GM12878 (cell line): ENCODE measurements around the gene ITPRIP. TPM values are rescaled to one million over a fixed set of nuclear protein-coding genes. Genes with fewer than 3 reads are reported as not detected.

Experiments used
- ASH2L ChIP-seq: fragments of 300-600, 200-600 bp; sonication (generic); IDR thresholded peaks from 2 replicates; pipeline ENCODE4 v1.6.1; 2017; ENCODE audit warnings: low read depth, mild to moderate bottlenecking, borderline replicate concordance
- BACH1 ChIP-seq: fragments of 450-650 bp; IDR thresholded peaks from 2 replicates; pipeline ENCODE4 v1.6.1; 2017; ENCODE audit warnings: mild to moderate bottlenecking, borderline replicate concordance
- ETV6 ChIP-seq, 2 experiments: fragments of 450-650 bp in 1 of 2; IDR thresholded peaks in 1 of 2; conservative IDR thresholded peaks in 1 of 2; 2 replicates each; pipeline ENCODE4 v1.6.1; 2014; ENCODE audit warnings: antibody characterized with exemption in 1 of 2, borderline replicate concordance in 1 of 2, low read depth in 1 of 2, mild to moderate bottlenecking in 1 of 2, moderate library complexity in 1 of 2
- POU2F2 ChIP-seq: IDR thresholded peaks from 3 replicates; pipeline ENCODE4 v1.6.1; 2011; ENCODE audit warnings: low read depth, mild to moderate bottlenecking, low read length, borderline replicate concordance
- RAD51 ChIP-seq: fragments of 450-650 bp; IDR thresholded peaks from 2 replicates; pipeline ENCODE4 v1.6.1; 2016; ENCODE audit warnings: moderate library complexity, mild to moderate bottlenecking, inconsistent platforms
- RFX5 ChIP-seq: IDR thresholded peaks from 2 replicates; pipeline ENCODE4 v1.6.1; 2011; ENCODE audit warnings: low read depth, low read length, improper control_type of control experiment
- SMAD5 ChIP-seq: IDR thresholded peaks from 2 replicates; pipeline ENCODE4 v1.6.1; 2016; ENCODE audit warnings: antibody characterized with exemption, low read depth
- WRNIP1 ChIP-seq: IDR thresholded peaks from 2 replicates; pipeline ENCODE4 v1.6.1; 2011; ENCODE audit warnings: low read depth, low read length, improper control_type of control experiment, borderline replicate concordance
- polyA plus RNA-seq, 11 experiments: library from polyadenylated mRNA; depleted of rRNA in 4 of 11; unstranded in 6 of 11; stranded (reverse) in 5 of 11; fragments of >200 nt; fragmentation: Nextera tagmentation in 4 of 11; fragmentation: Illumina TruSeq in 1 of 11; extraction: Ambion mirVana in 4 of 11; extraction: Trizol in 1 of 11; gene quantifications; 1 replicate in 1 of 11; 2 replicates in 10 of 11; pipeline versions ENCODE4 v1.2.1 to v1.2.3, GENCODE V29; 2011 to 2016; ENCODE audit warnings: inconsistent platforms in 2 of 11, missing spikeins in 2 of 11, low read depth in 1 of 11
- total RNA-seq, 4 experiments: library from RNA; depleted of rRNA in 3 of 4; stranded (reverse); fragments of >200 nt in 3 of 4; fragmentation: Illumina TruSeq in 1 of 4; extraction: Trizol in 1 of 4; gene quantifications; 2 replicates each; pipeline versions ENCODE4 v1.2.1 to v1.2.3, GENCODE V29; 2013 to 2021
- TF ChIP-seq, protein P1 (sequence below): fragments of 450-650 bp; formaldehyde crosslinking; IDR thresholded peaks from 2 replicates; pipeline ENCODE4 v1.4.0; 2020; ENCODE audit warnings: mild to moderate bottlenecking, moderate library complexity
- TF ChIP-seq, protein P2 (sequence below): IDR thresholded peaks from 2 replicates; pipeline ENCODE4 v1.6.1; 2012; ENCODE audit warnings: low read depth, low read length, improper control_type of control experiment
- TF ChIP-seq, protein P3 (sequence below): IDR thresholded peaks from 2 replicates; pipeline ENCODE4 v1.6.1; 2012; ENCODE audit warnings: mild to moderate bottlenecking, low read depth, low read length

The ITPRIP gene
- total and polyA plus RNA-seq, 10 of the 15 experiments (the other 5 are each of a cell fraction or from before 2014, with no cell fraction given), result 0.82 to 10.4 (median 5.9) TPM

DNA sequence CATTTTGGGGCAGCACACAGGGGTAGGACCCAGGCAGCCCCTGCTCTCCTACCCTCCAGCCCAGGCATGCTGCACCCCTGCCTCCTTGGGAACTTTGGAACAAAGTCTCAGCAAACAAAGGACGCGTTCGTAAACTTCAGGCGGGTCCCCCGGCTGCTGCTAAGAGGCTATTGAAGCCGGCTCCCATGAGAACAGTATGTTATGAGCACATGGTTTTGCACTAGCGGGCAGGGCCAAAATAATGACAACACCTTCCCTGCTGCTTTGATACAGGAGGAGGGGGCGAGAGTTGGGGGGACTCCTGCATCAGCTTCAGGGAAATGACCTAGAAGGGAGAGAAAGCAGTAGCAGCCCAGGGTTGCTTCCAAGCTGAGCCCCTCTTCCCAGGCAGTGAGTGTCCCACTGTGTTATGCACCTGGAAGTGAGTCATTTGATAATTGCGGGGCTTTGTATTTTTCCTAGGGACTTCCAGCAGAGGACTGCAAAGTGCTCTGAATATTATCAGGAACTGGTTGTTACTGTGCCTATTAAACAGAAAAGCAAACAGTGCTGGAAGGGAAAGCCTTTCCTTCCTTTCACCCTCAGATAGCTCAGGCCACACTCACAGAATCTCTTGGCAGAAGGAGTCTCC lies 6.9 kb downstream of the ITPRIP start (continued):
- TF ChIP-seq, protein P1, sequence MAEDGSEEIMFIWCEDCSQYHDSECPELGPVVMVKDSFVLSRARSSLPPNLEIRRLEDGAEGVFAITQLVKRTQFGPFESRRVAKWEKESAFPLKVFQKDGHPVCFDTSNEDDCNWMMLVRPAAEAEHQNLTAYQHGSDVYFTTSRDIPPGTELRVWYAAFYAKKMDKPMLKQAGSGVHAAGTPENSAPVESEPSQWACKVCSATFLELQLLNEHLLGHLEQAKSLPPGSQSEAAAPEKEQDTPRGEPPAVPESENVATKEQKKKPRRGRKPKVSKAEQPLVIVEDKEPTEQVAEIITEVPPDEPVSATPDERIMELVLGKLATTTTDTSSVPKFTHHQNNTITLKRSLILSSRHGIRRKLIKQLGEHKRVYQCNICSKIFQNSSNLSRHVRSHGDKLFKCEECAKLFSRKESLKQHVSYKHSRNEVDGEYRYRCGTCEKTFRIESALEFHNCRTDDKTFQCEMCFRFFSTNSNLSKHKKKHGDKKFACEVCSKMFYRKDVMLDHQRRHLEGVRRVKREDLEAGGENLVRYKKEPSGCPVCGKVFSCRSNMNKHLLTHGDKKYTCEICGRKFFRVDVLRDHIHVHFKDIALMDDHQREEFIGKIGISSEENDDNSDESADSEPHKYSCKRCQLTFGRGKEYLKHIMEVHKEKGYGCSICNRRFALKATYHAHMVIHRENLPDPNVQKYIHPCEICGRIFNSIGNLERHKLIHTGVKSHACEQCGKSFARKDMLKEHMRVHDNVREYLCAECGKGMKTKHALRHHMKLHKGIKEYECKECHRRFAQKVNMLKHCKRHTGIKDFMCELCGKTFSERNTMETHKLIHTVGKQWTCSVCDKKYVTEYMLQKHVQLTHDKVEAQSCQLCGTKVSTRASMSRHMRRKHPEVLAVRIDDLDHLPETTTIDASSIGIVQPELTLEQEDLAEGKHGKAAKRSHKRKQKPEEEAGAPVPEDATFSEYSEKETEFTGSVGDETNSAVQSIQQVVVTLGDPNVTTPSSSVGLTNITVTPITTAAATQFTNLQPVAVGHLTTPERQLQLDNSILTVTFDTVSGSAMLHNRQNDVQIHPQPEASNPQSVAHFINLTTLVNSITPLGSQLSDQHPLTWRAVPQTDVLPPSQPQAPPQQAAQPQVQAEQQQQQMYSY, result no peak
- TF ChIP-seq RFX5 (no peak), SMAD5 (no peak), WRNIP1 (no peak), ASH2L (no peak), POU2F2 (no peak), ETV6 (conservative IDR thresholded peaks at IDR 0.05 in 1 of 2, IDR thresholded peaks at IDR 0.05 in 1 of 2; ENCODE audit: borderline replicate concordance in 1 of 2, low read depth in 1 of 2) (no peak), RAD51 (no peak), BACH1 (no peak)
- TF ChIP-seq, protein P2, sequence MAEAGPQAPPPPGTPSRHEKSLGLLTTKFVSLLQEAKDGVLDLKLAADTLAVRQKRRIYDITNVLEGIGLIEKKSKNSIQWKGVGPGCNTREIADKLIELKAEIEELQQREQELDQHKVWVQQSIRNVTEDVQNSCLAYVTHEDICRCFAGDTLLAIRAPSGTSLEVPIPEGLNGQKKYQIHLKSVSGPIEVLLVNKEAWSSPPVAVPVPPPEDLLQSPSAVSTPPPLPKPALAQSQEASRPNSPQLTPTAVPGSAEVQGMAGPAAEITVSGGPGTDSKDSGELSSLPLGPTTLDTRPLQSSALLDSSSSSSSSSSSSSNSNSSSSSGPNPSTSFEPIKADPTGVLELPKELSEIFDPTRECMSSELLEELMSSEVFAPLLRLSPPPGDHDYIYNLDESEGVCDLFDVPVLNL, result no peak
- TF ChIP-seq, protein P3, sequence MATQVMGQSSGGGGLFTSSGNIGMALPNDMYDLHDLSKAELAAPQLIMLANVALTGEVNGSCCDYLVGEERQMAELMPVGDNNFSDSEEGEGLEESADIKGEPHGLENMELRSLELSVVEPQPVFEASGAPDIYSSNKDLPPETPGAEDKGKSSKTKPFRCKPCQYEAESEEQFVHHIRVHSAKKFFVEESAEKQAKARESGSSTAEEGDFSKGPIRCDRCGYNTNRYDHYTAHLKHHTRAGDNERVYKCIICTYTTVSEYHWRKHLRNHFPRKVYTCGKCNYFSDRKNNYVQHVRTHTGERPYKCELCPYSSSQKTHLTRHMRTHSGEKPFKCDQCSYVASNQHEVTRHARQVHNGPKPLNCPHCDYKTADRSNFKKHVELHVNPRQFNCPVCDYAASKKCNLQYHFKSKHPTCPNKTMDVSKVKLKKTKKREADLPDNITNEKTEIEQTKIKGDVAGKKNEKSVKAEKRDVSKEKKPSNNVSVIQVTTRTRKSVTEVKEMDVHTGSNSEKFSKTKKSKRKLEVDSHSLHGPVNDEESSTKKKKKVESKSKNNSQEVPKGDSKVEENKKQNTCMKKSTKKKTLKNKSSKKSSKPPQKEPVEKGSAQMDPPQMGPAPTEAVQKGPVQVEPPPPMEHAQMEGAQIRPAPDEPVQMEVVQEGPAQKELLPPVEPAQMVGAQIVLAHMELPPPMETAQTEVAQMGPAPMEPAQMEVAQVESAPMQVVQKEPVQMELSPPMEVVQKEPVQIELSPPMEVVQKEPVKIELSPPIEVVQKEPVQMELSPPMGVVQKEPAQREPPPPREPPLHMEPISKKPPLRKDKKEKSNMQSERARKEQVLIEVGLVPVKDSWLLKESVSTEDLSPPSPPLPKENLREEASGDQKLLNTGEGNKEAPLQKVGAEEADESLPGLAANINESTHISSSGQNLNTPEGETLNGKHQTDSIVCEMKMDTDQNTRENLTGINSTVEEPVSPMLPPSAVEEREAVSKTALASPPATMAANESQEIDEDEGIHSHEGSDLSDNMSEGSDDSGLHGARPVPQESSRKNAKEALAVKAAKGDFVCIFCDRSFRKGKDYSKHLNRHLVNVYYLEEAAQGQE, result no peak
